Common myeloid progenitor, CD34-positive (primary cell): ENCODE measurements around the gene TIAM2.
A peak's percentile ranks its signal among the peaks of the same experiment; 100 is the strongest.

Experiments
- CTCF ChIA-PET: fragments of 350-600 bp; sonication (Branson Sonifier 250); formaldehyde crosslinking; loops from one replicate; lab custom pipeline; 2021; ENCODE audit warnings: antibody characterized with exemption; lab: Charles Lee
- POLR2A ChIA-PET: fragments of 350-600 bp; sonication (Branson Sonifier 250); formaldehyde crosslinking; loops from one replicate; lab custom pipeline; 2021; ENCODE audit warnings: antibody characterized with exemption; lab: Charles Lee
- DNase-seq, 3 donors: peaks; one replicate each; pipeline versions ENCODE4 v3.0.0 to v3.0.0-alpha.2; 2013
- H3K27ac ChIP-seq, 2 experiments: 1 replicate in 1 of 2; 2 replicates in 1 of 2; pipeline ENCODE4 v1.7.0; 2013; ENCODE audit warnings: inconsistent platforms in 2 of 2, low read length in 2 of 2, mild to moderate bottlenecking in 2 of 2, low read depth in 1 of 2, moderate library complexity in 1 of 2; ENCODE audit not compliant: severe bottlenecking in 2 of 2, insufficient read depth in 1 of 2, poor library complexity in 1 of 2
- H3K27me3 ChIP-seq, 5 experiments: replicated peaks in 2 of 5; 1 replicate in 3 of 5; 2 replicates in 2 of 5; pipeline versions ENCODE4 v1.6.1 to v1.7.0; 2013; ENCODE audit warnings: low read length in 4 of 5, mild to moderate bottlenecking in 2 of 5, moderate library complexity in 2 of 5, inconsistent platforms in 1 of 5; ENCODE audit not compliant: insufficient read depth in 5 of 5, control insufficient read depth in 4 of 5
- H3K36me3 ChIP-seq, 4 experiments: 1 replicate in 2 of 4; 2 replicates in 2 of 4; pipeline versions ENCODE4 v1.6.1 to v1.7.0; 2013; ENCODE audit warnings: low read length in 3 of 4, control low read depth in 1 of 4, mild to moderate bottlenecking in 1 of 4; ENCODE audit not compliant: control insufficient read depth in 4 of 4, insufficient read depth in 4 of 4
- H3K4me1 ChIP-seq, 4 experiments: 1 replicate in 3 of 4; 2 replicates in 1 of 4; pipeline versions ENCODE4 v1.6.1 to v1.7.1; 2013; ENCODE audit warnings: low read length in 3 of 4, mild to moderate bottlenecking in 3 of 4, control low read depth in 1 of 4, inconsistent platforms in 1 of 4, moderate library complexity in 1 of 4; ENCODE audit not compliant: control insufficient read depth in 4 of 4, insufficient read depth in 4 of 4; ENCODE audit errors: control extremely low read depth in 1 of 4
- H3K4me3 ChIP-seq, 7 experiments: 1 replicate in 4 of 7; 2 replicates in 3 of 7; pipeline versions ENCODE4 v1.5.1 to v1.7.0; 2013; ENCODE audit warnings: mild to moderate bottlenecking in 7 of 7, low read length in 6 of 7, moderate library complexity in 6 of 7, inconsistent platforms in 2 of 7, low read depth in 2 of 7, control low read depth in 1 of 7; ENCODE audit not compliant: insufficient read depth in 4 of 7, control insufficient read depth in 1 of 7; ENCODE audit errors: extremely low read depth in 1 of 7
- H3K9me3 ChIP-seq, 5 experiments: 1 replicate in 4 of 5; 2 replicates in 1 of 5; pipeline versions ENCODE4 v1.6.1 to v1.7.1; 2013; ENCODE audit warnings: low read length in 4 of 5, mild to moderate bottlenecking in 2 of 5, inconsistent platforms in 1 of 5, low read depth in 1 of 5, moderate library complexity in 1 of 5; ENCODE audit not compliant: control insufficient read depth in 4 of 5, insufficient read depth in 2 of 5; ENCODE audit errors: control extremely low read depth in 1 of 5
- WGBS: methylation state at CpG from one replicate; pipeline ENCODE4 v1.1.5; 2013; ENCODE audit not compliant: insufficient coverage; 5-methylcytosine and 5-hydroxymethylcytosine counted together

TIAM2 gene

GRCh38 chr6:155188707-155189496 lies 193.8 kb downstream of the TIAM2 start:
- DNase-seq: peak; percentile 13 to 51 (median 41)
- Histone ChIP-seq H3K4me3 (no peak overlapping the region), H3K27me3 (no peaks in the 10 kb centered on the region), H3K27ac (no peak overlapping the region), H3K9me3 (no peaks in the 10 kb centered on the region), H3K4me1 (peaks cover 6 to 27% (median 17%) of the 10 kb centered on the region in 4 experiments), H3K36me3 (no peaks in the 10 kb centered on the region)
- POLR2A ChIA-PET: no interaction called here
- CTCF ChIA-PET: interaction anchor here (1.1 to 1.2 kb wide), 2 partner anchors 8 to 11 kb away, joined by 3 to 4 read pairs; no protein-coding TSS in a partner anchor
- 70% methylated on average over 6 of the region's 9 CpGs for WGBS

- 88% methylated on average over 2 of the region's 4 CpGs for WGBS
- Histone ChIP-seq H3K4me1 (peaks cover 6 to 27% (median 17%) of the 10 kb centered on the region in 4 experiments), H3K27me3 (no peaks in the 10 kb centered on the region), H3K27ac (no peak overlapping the region), H3K4me3 (no peak overlapping the region), H3K9me3 (no peaks in the 10 kb centered on the region), H3K36me3 (no peaks in the 10 kb centered on the region)
- no peak for DNase-seq
- ChIA-PET POLR2A (no interaction called here), CTCF (interaction anchor here (1.2 kb wide), 1 partner anchor 259 kb away, joined by 3 read pairs; no protein-coding TSS in a partner anchor)
These were observed 195.6 kb downstream of the TIAM2 start for GRCh38 chr6:155190677-155191076.

GRCh38 chr6:155193526-155193925 lies 198.4 kb downstream of the TIAM2 start:
- ChIA-PET CTCF (no interaction called here), POLR2A (interaction anchor here (0.7 kb wide), 1 partner anchor 12 kb away, joined by 4 read pairs; no protein-coding TSS in a partner anchor)
- DNase-seq: no peak
- no peaks in the 10 kb centered on the region for H3K36me3 ChIP-seq
- H3K4me1 ChIP-seq: peaks cover 6 to 15% (median 11%) of the 10 kb centered on the region in 4 experiments
- H3K27ac ChIP-seq: no peak overlapping the region
- H3K27me3 ChIP-seq: no peaks in the 10 kb centered on the region
- peaks cover 0 to 3% (median 1%) of the 10 kb centered on the region in 5 experiments for H3K9me3 ChIP-seq
- 98% methylated on average over 4 of the region's 5 CpGs for WGBS
- no peak overlapping the region for H3K4me3 ChIP-seq

- 100% methylated on average over 1 of the region's 2 CpGs for WGBS
- POLR2A ChIA-PET: no interaction called here
These were observed 199.3 kb downstream of the TIAM2 start for GRCh38 chr6:155194399-155194798.

GRCh38 chr6:155195903-155196302 lies 200.8 kb downstream of the TIAM2 start:
- H3K4me3 ChIP-seq: no peak overlapping the region
- POLR2A ChIA-PET: no interaction called here
- H3K27me3 ChIP-seq: no peaks in the 10 kb centered on the region
- H3K36me3 ChIP-seq: no peaks in the 10 kb centered on the region
- H3K9me3 ChIP-seq: peaks cover 0 to 3% (median 1%) of the 10 kb centered on the region in 5 experiments
- CTCF ChIA-PET: no interaction called here
- 99% methylated on average over 6 of the region's 7 CpGs for WGBS
- DNase-seq: no peak
- H3K4me1 ChIP-seq: peaks cover 0 to 2% (median under 1%) of the 10 kb centered on the region in 4 experiments
- H3K27ac ChIP-seq: no peak overlapping the region

More at GRCh38 chr6:155194399-155194798, 199.3 kb downstream of the TIAM2 start:
- Histone ChIP-seq H3K36me3 (no peaks in the 10 kb centered on the region), H3K4me1 (peaks cover 0 to 7% (median 5%) of the 10 kb centered on the region in 4 experiments), H3K9me3 (peaks cover 0 to 3% (median 1%) of the 10 kb centered on the region in 5 experiments), H3K27ac (no peak overlapping the region), H3K4me3 (no peak overlapping the region), H3K27me3 (no peaks in the 10 kb centered on the region)
- CTCF ChIA-PET: no interaction called here
- DNase-seq: no peak

- H3K9me3 ChIP-seq: peaks cover 0 to 3% (median 1%) of the 10 kb centered on the region in 5 experiments
- no peaks in the 10 kb centered on the region for H3K27me3 ChIP-seq
- H3K36me3 ChIP-seq: no peaks in the 10 kb centered on the region
- WGBS: 71% methylated on average over 1 of the region's 2 CpGs
- peaks cover 0 to 2% (median 0%) of the 10 kb centered on the region in 4 experiments for H3K4me1 ChIP-seq
- ChIA-PET POLR2A (no interaction called here), CTCF (interaction anchor here (1.2 kb wide), 2 partner anchors 8 to 20 kb away, joined by 3 read pairs; no protein-coding TSS in a partner anchor)
- DNase-seq: no peak
- H3K4me3 ChIP-seq: no peak overlapping the region
- no peak overlapping the region for H3K27ac ChIP-seq
These were observed 201.8 kb downstream of the TIAM2 start for GRCh38 chr6:155196911-155197310.

- no CpG with 5 or more reads among the region's 2 CpGs for WGBS
- Histone ChIP-seq H3K9me3 (peaks cover 0 to 3% (median 1%) of the 10 kb centered on the region in 5 experiments), H3K27me3 (no peaks in the 10 kb centered on the region), H3K36me3 (no peaks in the 10 kb centered on the region), H3K4me1 (peaks cover 0 to 2% (median 0%) of the 10 kb centered on the region in 4 experiments), H3K27ac (no peak overlapping the region), H3K4me3 (no peak overlapping the region)
- ChIA-PET POLR2A (no interaction called here), CTCF (interaction anchor here (1.2 kb wide), 1 partner anchor 21 kb away, joined by 3 read pairs; no protein-coding TSS in a partner anchor)
- DNase-seq: no peak
These were observed 202.8 kb downstream of the TIAM2 start for GRCh38 chr6:155197932-155198331.
